Measurements from ENCODE around the gene PIK3C2B. TPM values are rescaled to one million over a fixed set of nuclear protein-coding genes. Genes with fewer than 3 reads are reported as not detected.

Gene PIK3C2B
- polyA plus RNA-seq, 1 donor from 2014 or later: 23.7 TPM

DNA sequence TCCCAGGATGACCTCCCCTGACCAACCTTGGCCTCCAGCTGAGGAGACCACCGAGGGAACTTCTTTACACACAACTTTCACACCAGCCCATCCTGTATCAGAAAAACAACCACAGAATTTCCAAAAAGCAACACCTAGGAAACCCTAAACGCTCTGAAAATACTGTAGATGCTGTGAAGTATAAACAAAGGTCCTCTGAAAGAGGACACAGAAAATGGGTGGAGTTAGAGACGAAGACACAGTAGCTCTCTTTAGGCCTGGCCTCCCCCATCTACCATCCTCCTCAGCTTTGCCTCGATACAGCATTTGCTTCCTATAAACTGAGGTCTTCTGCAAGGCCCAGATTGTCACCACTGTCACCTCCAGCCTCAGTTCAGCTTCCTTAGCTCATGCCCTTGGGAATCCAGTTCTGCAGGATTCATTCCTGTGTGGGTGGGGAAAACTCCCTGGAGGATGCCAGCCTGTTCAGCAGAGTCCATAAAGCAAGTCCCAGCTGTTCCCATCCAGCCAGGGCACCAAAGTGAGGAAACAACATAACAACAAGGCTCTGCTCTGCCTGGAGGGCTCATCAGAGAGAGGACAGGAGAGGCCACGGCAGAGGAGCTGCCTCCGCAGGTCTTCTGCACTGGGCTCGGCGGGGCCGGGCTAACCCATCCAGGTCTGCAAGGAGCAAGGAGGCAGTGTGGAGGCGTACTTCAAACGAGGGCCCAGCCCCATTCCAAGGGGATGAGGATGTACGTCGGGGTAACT is 15.0 kb downstream of the PIK3C2B start:
- Histone ChIP-seq H3K4me3 (ENCODE audit: low read length) (no peak overlapping the region), H3K4me2 (ENCODE audit: low read length) (no peak overlapping the region), H3K9ac (ENCODE audit: low read length) (no peak overlapping the region), H3K9me3 (ENCODE audit: low read length) (no peaks in the 10 kb centered on the region), H3K79me2 (replicated peaks; ENCODE audit: insufficient read depth, low read length) (peaks cover 42% of the 10 kb centered on the region), H3K27ac (ENCODE audit: low read length) (no peak overlapping the region), H2AFZ (ENCODE audit: low read depth, low read length) (no peak overlapping the region), H3F3A (ENCODE audit: insufficient read depth, low read length, poor library complexity, severe bottlenecking) (no peaks in the 10 kb centered on the region), H4K20me1 (ENCODE audit: insufficient read depth) (no peaks in the 10 kb centered on the region), H3K36me3 (ENCODE audit: insufficient read depth, low read length) (no peaks in the 10 kb centered on the region), H3K27me3 (ENCODE audit: insufficient read depth, low read depth, low read length) (no peaks in the 10 kb centered on the region), H3K9me2 (ENCODE audit: insufficient read depth, low read length) (no peaks in the 10 kb centered on the region)
- no peak for TF ChIP-seq SMC3 (conservative IDR thresholded peaks at IDR 0.05; ENCODE audit: poor library complexity)
- TF ChIP-seq, protein P1, sequence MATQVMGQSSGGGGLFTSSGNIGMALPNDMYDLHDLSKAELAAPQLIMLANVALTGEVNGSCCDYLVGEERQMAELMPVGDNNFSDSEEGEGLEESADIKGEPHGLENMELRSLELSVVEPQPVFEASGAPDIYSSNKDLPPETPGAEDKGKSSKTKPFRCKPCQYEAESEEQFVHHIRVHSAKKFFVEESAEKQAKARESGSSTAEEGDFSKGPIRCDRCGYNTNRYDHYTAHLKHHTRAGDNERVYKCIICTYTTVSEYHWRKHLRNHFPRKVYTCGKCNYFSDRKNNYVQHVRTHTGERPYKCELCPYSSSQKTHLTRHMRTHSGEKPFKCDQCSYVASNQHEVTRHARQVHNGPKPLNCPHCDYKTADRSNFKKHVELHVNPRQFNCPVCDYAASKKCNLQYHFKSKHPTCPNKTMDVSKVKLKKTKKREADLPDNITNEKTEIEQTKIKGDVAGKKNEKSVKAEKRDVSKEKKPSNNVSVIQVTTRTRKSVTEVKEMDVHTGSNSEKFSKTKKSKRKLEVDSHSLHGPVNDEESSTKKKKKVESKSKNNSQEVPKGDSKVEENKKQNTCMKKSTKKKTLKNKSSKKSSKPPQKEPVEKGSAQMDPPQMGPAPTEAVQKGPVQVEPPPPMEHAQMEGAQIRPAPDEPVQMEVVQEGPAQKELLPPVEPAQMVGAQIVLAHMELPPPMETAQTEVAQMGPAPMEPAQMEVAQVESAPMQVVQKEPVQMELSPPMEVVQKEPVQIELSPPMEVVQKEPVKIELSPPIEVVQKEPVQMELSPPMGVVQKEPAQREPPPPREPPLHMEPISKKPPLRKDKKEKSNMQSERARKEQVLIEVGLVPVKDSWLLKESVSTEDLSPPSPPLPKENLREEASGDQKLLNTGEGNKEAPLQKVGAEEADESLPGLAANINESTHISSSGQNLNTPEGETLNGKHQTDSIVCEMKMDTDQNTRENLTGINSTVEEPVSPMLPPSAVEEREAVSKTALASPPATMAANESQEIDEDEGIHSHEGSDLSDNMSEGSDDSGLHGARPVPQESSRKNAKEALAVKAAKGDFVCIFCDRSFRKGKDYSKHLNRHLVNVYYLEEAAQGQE (IDR thresholded peaks at IDR 0.05; ENCODE audit: borderline replicate concordance): no peak
- TF ChIP-seq EZH2 (IDR thresholded peaks at IDR 0.05; ENCODE audit: borderline replicate concordance, insufficient read depth, low read length, poor library complexity, severe bottlenecking): no peak
- TF ChIP-seq POLR2AphosphoS5 (IDR thresholded peaks at IDR 0.05): no peak
- TF ChIP-seq EP300 (conservative IDR thresholded peaks at IDR 0.05; ENCODE audit: poor library complexity, severe bottlenecking): no peak
- TF ChIP-seq TAF1 (IDR thresholded peaks at IDR 0.05; ENCODE audit: low read depth): no peak

DNA sequence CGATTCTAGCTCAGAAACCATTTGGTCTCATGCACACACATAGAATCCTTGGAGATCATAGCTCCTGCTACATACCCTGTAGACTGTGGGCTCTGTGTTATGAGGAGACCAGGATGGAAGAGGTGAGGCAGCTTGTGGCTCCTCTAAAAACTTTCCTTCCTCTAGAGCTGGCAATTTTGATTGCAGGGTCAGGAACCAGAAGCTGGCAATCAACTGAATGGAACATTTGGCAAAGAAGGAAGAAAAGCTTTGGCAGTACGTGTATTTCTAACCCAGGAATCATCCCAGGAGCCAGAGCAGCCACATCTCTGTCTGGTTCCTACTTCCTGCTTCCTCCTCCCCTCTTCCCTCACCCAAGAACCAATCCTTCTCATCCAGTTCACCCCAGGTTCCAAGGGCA is 15.7 kb downstream of the PIK3C2B start:
- Histone ChIP-seq H3K36me3 (ENCODE audit: insufficient read depth, low read length) (no peaks in the 10 kb centered on the region), H3K27me3 (ENCODE audit: insufficient read depth, low read depth, low read length) (no peaks in the 10 kb centered on the region), H2AFZ (ENCODE audit: low read depth, low read length) (no peak overlapping the region), H3K79me2 (replicated peaks; ENCODE audit: insufficient read depth, low read length) (peaks cover 44% of the 10 kb centered on the region), H3K9me3 (ENCODE audit: low read length) (no peaks in the 10 kb centered on the region), H3K9me2 (ENCODE audit: insufficient read depth, low read length) (no peaks in the 10 kb centered on the region), H3K4me2 (ENCODE audit: low read length) (no peak overlapping the region), H3K27ac (ENCODE audit: low read length) (no peak overlapping the region), H3F3A (ENCODE audit: insufficient read depth, low read length, poor library complexity, severe bottlenecking) (no peaks in the 10 kb centered on the region), H3K9ac (ENCODE audit: low read length) (no peak overlapping the region), H3K4me3 (ENCODE audit: low read length) (no peak overlapping the region), H4K20me1 (ENCODE audit: insufficient read depth) (no peaks in the 10 kb centered on the region)
- TF ChIP-seq POLR2AphosphoS5 (IDR thresholded peaks at IDR 0.05) (no peak), RAD21 (conservative IDR thresholded peaks at IDR 0.05) (no peak), EP300 (conservative IDR thresholded peaks at IDR 0.05; ENCODE audit: poor library complexity, severe bottlenecking) (no peak), SMC3 (conservative IDR thresholded peaks at IDR 0.05; ENCODE audit: poor library complexity) (no peak), MXI1 (conservative IDR thresholded peaks at IDR 0.05; ENCODE audit: poor library complexity, severe bottlenecking) (no peak), EZH2 (IDR thresholded peaks at IDR 0.05; ENCODE audit: borderline replicate concordance, insufficient read depth, low read length, poor library complexity, severe bottlenecking) (no peak), TAF1 (IDR thresholded peaks at IDR 0.05; ENCODE audit: low read depth) (no peak)
- TF ChIP-seq, protein P2, sequence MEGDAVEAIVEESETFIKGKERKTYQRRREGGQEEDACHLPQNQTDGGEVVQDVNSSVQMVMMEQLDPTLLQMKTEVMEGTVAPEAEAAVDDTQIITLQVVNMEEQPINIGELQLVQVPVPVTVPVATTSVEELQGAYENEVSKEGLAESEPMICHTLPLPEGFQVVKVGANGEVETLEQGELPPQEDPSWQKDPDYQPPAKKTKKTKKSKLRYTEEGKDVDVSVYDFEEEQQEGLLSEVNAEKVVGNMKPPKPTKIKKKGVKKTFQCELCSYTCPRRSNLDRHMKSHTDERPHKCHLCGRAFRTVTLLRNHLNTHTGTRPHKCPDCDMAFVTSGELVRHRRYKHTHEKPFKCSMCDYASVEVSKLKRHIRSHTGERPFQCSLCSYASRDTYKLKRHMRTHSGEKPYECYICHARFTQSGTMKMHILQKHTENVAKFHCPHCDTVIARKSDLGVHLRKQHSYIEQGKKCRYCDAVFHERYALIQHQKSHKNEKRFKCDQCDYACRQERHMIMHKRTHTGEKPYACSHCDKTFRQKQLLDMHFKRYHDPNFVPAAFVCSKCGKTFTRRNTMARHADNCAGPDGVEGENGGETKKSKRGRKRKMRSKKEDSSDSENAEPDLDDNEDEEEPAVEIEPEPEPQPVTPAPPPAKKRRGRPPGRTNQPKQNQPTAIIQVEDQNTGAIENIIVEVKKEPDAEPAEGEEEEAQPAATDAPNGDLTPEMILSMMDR (IDR thresholded peaks at IDR 0.05; ENCODE audit: poor library complexity, severe bottlenecking): no peak
- TF ChIP-seq, protein P1 (IDR thresholded peaks at IDR 0.05; ENCODE audit: borderline replicate concordance): no peak

Measured in neural cell (in vitro differentiated cells).